ENCODE data around the gene CDC42BPB.

GRCh38 chr14:102927878-102928411 is 129.4 kb downstream of the CDC42BPB start:
- peak in 1 of 4 donors; percentile 74 for TF ChIP-seq POLR2A (IDR thresholded peaks at IDR 0.05)
- no peak for TF ChIP-seq CTCF (IDR thresholded peaks at IDR 0.05)

Measured in upper lobe of left lung (tissue), 4 donors.